Ureter (tissue), 1 donor: ENCODE measurements around the gene SLC2A1. TPM values are rescaled to one million over a fixed set of nuclear protein-coding genes. Genes with fewer than 3 reads are reported as not detected.
"Not testable (repeated sequence)": the region's sequence is repeated elsewhere in the genome, so short reads cannot be mapped to it uniquely, and the experiment has no call there.

Source experiments
- DNase-seq: peaks from one replicate; pipeline ENCODE4 v3.0.0-alpha.2; 2020; ENCODE audit warnings: low spot score
- total RNA-seq: library from RNA; stranded (reverse); gene quantifications from one replicate; pipeline ENCODE4 v1.2.4, GENCODE V29; 2023
- donor health status: DM: yes; HTN: yes; CAD: no.

SLC2A1 gene
- total RNA-seq, 1 donor from 2014 or later: 246 TPM

DNA sequence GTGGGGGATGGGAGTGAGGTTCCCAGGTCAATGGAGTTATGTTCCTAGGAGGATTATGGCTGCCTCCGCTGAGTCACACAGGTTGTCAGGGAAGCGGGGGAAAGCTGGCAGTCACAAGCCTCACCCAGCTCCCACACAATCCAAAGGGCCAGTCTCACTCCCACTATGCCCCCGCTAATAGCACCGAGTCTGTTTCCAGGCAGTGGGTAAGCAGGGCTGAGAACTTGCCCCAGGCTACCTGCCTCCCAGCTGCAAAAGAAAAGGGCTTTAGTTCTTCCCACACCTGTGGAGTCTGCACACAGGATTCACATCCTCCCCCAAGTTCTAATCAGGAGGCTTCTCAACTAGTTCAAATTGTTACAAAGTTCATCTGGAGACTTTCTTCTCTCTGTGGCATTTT is 58.7 kb downstream of the SLC2A1 start:
- DNase-seq: not testable (repeated sequence)

DNA sequence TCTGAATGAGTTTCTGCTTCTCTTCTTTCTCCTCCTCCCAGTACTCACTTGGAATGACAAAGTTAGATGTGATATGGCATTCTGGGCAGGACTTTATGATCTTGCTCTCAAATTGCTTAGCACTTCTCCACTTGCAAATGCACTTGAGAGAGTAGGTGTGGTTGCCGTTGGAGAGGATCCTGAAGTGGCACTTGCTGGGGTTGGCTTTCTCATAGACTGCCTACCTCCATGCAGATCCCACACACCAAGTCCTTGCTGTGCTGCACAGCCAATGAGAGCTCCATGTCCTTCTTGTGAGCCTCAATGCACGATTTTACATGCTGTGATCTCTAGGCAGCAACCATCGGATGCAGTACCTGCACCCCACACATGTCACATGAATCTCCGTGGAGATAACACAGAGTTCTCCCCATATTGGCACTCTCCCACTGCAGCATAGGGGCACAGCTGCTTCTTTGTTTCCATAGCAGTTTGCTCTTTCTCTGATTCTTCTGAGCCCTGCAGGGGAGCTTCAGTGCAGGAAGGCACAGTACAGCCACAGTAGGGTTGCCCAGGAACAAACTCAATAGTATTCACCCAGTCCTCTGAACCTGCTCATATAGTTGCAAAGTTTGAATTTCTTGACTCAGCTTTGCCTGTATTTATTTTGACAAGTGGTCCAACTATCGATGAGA is 67.1 kb downstream of the SLC2A1 start:
- DNase-seq: no peak

DNA sequence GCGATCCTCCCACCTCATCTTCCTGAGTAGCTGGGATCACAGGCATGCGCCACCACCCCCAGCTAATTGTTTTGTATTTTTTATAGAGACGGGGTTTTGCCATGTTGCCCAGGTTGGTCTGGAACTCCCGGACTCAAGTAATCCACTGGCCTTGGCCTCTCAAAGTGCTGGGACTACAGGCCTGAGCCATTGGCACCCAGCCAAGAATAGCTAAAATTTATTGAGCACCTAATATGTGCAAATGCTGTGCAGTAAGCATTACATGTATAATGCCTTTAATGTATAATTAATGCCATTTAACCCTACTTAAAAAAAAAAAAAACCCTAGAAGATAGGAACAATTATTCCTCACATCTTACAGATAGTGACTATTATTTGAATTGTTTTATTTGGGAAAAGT is 69.4 kb downstream of the SLC2A1 start:
- DNase-seq: no peak

DNA sequence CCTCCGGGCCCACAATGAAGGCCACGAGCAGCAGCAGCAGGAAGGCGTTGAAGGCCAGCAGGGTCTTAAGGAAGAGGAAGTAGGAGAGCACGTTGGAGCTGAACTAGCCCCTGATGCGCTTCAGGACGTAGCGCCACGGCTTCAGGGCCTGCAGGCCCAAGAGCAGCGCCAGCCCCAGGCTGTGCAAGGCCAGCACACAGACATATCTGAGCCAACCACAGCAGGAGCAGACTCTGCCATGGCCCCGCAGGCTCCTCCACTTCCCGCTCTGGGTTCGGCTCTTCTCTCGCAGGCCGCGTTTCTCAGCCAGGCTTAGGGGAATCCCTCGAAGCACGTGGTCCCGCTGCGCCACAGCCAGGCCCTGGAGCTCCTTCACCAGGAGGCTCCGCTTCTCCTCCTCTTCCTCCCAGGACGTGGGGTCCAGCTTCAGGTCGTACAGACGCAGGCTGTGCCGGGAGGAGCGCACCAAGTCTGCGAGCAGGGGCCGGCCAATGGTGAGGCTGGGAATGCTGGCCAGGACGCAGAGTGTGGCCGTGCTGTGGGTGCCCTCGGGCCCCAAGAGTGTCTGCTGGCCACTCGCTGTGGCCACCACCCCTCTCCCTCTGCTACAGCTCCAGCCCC is 70.5 kb downstream of the SLC2A1 start:
- DNase-seq: no peak

DNA sequence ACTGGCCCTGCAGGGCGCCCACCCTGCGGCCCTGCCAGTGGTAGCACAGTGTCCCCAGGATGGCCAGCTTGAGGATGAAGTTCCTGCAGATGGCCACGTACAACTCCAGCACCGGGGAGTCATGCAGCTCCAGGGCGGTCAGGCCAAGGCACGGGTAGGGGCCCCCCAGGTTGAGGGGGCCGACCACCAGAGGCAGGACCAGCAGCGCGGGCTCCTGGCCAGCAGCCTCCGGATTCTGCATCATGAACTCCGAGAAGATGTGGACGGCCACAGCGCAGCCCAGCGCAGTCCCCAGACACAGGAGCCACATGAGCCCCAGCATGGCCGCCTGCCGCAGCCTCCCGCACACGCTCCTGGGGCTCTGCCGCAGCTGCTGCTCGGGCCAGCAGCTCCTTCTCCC is 71.3 kb downstream of the SLC2A1 start:
- no peak for DNase-seq

DNA sequence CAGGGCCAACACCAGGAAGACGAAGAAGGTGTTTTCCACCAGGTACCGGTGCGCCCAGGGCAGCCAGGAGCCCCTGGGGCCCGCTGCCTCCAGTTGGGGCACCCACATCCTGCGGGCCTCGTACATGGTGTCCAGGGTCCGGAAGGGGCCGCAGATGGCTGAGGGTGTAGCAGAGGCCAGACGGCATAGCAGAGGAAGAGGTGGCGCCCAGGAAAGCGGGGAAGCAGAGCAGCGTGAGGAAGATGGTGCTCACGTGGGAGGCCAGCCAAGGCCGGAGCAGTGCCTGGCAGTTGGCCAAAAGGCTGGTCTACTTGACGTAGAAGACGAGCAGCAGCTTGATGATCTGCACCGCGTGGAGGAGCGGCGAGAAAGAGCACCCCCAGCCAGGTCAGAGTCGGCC is 71.9 kb downstream of the SLC2A1 start:
- DNase-seq: no peak

DNA sequence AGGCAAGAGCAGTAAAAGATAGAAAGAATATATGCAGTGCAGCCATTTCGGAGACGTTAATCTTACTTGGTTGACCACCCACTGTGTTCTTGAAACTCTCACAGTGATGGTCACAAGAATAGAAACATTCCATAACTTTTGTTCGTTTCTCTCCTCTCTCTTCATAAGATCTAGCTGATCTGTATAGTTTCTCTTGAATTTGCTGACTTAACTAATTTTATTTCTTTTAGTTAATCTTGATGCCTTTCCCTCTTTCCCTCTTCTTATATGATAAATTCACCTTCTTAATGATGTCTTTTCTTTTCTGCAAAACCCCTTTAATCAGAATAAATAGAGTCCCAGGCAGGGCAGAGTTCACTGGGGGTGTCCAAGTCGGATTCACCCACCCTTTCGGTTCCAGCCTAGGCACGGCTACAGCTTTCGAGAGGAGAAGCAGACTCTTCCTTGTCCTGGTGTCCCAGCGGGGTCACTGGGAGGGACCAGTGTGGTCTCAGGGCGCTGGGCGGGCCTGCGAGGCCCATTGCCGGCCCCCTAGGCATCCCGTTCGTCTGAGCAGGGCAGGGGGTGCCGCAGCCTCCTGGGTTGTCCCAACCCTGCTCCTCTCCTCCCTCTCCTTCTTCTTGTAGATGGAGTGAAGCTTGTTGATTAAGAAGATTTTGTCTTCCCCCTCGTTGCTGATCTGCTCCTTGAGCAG is 72.5 kb downstream of the SLC2A1 start:
- no peak for DNase-seq

DNA sequence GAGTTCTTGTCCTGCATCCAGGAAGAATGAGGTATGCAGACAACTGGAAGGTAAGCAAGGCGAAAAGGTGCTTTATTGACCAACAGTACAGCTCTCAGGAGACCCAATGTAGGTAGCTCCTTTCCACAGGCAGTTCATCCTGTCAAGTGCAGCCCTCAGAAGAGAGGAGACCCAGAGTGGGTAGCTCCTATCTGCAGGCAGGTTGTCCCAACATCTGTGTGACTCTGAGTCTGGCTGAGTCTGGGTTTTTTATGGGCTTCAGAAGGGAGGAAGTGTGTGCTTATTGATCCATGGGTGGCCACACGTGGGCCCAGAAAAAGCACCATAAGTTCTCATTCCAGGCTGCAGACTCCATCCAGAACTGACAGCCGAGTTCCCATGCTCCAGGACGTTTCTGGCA is 78.3 kb downstream of the SLC2A1 start:
- no peak for DNase-seq

DNA sequence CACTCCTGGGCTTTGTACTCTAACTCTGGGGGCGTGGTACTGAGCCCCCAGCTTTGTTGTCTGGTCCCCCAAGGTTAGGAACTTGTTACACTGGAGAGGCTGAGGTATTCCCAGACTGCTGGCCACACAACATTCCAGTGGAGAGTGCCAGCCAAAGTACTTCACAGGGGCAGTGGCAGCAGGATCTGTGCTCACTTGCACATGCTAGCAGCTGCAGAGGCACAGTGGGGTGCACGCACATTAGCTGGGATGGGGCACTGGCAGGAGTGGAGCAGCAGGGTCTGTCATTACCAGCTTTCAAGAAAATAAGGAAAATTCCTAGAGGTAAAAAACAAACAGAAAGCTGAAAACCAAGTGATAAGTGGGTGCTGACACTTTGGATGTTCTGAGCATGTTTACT is 81.3 kb downstream of the SLC2A1 start:
- no peak for DNase-seq

DNA sequence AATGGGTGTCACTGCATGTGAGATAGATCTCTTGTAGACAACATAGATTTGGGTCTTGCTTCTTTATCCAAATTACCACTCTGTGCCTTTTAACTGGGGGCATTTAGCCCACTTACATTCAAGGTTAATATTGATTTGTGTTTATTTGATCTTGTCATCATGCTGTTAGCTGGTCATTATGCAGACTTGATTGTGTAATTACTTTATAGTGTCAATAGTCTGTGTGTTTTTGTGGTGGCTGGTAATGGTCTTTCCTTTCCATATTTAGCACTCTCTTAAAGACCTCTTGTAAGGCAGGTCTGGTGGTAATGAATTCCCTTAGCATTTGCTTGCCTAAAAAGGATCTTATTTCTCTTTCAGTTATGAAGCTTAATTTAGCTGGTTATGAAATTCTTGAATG is 82.7 kb downstream of the SLC2A1 start:
- no peak for DNase-seq

Other genes with a start within 250 kb of the SLC2A1 start
- not detected for gene CLDN19, start 218.6 kb downstream of the SLC2A1 start, total RNA-seq
- 22.0 TPM for gene P3H1, start 191.8 kb downstream of the SLC2A1 start, total RNA-seq
- gene C1orf50, start 191.6 kb downstream of the SLC2A1 start, total RNA-seq: 8.1 TPM
- 0.18 TPM for gene TMEM269, start 173.9 kb downstream of the SLC2A1 start, total RNA-seq
- gene ERMAP, start 141.7 kb downstream of the SLC2A1 start, total RNA-seq: 22.8 TPM
- gene SVBP, start 141.5 kb downstream of the SLC2A1 start, total RNA-seq: 18.8 TPM
- 8.6 TPM for gene ZNF691, start 112.3 kb downstream of the SLC2A1 start, total RNA-seq
- 63.0 TPM for gene EBNA1BP2, start 213.4 kb upstream of the SLC2A1 start, total RNA-seq
- 0.47 TPM for gene CFAP57, start 213.5 kb upstream of the SLC2A1 start, total RNA-seq